ENCODE data around the gene CLASRP. TPM values are rescaled to one million over a fixed set of nuclear protein-coding genes. Genes with fewer than 3 reads are reported as not detected.

CLASRP gene
- total RNA-seq, 1 experiment from 2014 or later = 88.0 TPM

DNA sequence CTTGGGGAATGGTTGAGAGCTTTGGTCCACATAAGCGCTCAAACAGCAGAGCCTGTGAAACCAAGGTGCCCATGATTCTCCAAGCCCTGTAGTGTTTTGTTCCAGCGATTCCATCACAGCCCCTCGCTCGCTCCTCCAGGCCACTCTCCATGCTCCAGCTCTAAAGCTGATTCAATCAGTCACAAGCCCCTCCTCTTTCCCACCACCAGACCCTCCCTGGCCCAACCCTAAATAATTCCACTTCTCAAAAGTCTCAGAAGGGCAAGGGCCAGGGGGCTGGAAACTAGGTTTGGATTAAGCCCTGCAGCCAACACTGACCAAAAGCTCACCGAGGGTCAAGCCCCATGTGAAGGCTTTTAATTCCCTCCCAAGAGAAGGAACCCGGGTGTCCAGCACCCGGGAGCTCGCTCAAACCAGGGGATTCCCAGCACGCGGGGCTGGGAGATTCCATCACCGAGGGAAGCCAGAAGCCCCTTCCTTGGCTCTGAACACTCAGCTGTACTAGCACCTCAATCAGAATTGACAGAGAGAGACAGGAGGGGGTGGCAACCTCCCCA is 36.0 kb downstream of the CLASRP start:
- no peak for ATAC-seq
- H3K27me3 Mint-ChIP-seq (ENCODE audit: low read depth) = no peaks in the 10 kb centered on the region
- ChIA-PET CTCF (interaction anchor here (0.7 to 2.5 kb wide), 10 partner anchors 15 to 172 kb away, joined by 3 to 24 read pairs (median 6); partner anchors contain the start of genes BLOC1S3 and TRAPPC6A), POLR2A (interaction anchor here (0.8 to 3.0 kb wide), 6 partner anchors 15 to 321 kb away, joined by 3 to 19 read pairs (median 4); partner anchors contain the start of genes PPP1R37 and RELB)
- peaks cover 28% of the 10 kb centered on the region for H3K4me1 Mint-ChIP-seq
- DNase-seq (ENCODE audit: low spot score) = peak; percentile 25
- no peak for TF ChIP-seq FOXJ3 (CRISPR knock-in tag; IDR thresholded peaks at IDR 0.05; ENCODE audit: borderline replicate concordance)
- no peak for TF ChIP-seq ZNF671 (CRISPR knock-in tag; IDR thresholded peaks at IDR 0.05)
- H3K27ac Mint-ChIP-seq = peak overlapping the region; percentile 54
- no peaks in the 10 kb centered on the region for H3K9me3 Mint-ChIP-seq
- peak overlapping the region; percentile 80 for H3K4me3 Mint-ChIP-seq
- peaks cover 12% of the 10 kb centered on the region; the same call in 1 of the 2 replicates for H3K36me3 Mint-ChIP-seq

DNA sequence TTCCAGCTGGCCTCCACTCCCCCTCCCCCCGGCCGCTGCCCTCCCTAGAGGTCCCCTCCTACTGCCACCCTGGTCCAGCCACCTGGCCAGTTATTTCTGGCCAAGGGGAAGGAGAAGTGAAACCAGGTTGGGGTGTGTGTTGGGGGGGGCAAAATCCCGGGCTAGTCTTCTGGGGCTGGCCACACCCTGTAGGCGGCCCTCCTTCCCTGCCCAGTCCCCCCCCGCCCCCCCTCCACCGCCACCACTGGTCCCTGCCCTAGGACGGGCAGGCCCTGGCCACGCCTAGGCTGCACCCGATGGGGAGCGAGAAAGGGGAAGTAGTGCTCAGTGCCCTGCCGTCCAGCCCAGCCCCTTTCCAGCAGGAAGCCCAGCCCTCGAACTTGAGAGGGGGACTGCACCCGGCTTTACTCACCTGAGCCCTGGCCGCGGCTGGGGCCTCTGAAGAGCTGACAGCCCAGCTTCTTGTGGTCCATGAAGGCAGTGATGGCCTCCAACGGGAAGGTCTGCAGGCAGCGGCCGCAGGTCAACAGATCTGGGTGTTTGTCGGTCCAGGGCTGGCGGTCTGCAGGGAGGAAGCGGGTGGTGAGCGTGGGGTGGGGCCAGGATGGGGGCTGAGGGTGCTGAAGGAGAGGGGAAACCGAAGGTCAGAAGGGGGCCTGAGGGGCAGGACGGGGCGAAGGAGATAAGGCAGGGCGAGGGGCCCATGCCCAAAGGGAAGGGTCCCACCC is 36.6 kb downstream of the CLASRP start:
- Mint-ChIP-seq H3K4me3 (peak overlapping the region; percentile 80), H3K4me1 (peaks cover 34% of the 10 kb centered on the region), H3K27ac (no peak overlapping the region; the same call in 1 of the 2 replicates), H3K27me3 (ENCODE audit: low read depth) (no peaks in the 10 kb centered on the region), H3K36me3 (peaks cover 6% of the 10 kb centered on the region; the same call in 1 of the 2 replicates), H3K9me3 (no peaks in the 10 kb centered on the region)
- TF ChIP-seq ELF4 (CRISPR knock-in tag; IDR thresholded peaks at IDR 0.05; ENCODE audit: low read depth) (no peak), NFE2L1 (CRISPR knock-in tag; IDR thresholded peaks at IDR 0.05) (peak; percentile 28; the same call in 1 of the 2 replicates), FOXK1 (CRISPR knock-in tag; IDR thresholded peaks at IDR 0.05) (0 out of 2 replicates have a peak, but pooled peaks have one; percentile 10), SP1 (CRISPR knock-in tag; conservative IDR thresholded peaks at IDR 0.05) (peak; percentile 56; the same call in 1 of the 2 replicates), ETV6 (CRISPR knock-in tag; IDR thresholded peaks at IDR 0.05) (0 out of 2 replicates have a peak, but pooled peaks have one; percentile 22), NR1H2 (CRISPR knock-in tag; IDR thresholded peaks at IDR 0.05) (no peak)
- TF ChIP-seq, protein P1, sequence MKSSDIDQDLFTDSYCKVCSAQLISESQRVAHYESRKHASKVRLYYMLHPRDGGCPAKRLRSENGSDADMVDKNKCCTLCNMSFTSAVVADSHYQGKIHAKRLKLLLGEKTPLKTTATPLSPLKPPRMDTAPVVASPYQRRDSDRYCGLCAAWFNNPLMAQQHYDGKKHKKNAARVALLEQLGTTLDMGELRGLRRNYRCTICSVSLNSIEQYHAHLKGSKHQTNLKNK (CRISPR knock-in tag; IDR thresholded peaks at IDR 0.05) = no peak
- TF ChIP-seq, protein P2, sequence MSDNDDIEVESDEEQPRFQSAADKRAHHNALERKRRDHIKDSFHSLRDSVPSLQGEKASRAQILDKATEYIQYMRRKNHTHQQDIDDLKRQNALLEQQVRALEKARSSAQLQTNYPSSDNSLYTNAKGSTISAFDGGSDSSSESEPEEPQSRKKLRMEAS (CRISPR knock-in tag; IDR thresholded peaks at IDR 0.05) = 0 out of 2 replicates have a peak, but pooled peaks have one; percentile 46
- TF ChIP-seq, protein P3, sequence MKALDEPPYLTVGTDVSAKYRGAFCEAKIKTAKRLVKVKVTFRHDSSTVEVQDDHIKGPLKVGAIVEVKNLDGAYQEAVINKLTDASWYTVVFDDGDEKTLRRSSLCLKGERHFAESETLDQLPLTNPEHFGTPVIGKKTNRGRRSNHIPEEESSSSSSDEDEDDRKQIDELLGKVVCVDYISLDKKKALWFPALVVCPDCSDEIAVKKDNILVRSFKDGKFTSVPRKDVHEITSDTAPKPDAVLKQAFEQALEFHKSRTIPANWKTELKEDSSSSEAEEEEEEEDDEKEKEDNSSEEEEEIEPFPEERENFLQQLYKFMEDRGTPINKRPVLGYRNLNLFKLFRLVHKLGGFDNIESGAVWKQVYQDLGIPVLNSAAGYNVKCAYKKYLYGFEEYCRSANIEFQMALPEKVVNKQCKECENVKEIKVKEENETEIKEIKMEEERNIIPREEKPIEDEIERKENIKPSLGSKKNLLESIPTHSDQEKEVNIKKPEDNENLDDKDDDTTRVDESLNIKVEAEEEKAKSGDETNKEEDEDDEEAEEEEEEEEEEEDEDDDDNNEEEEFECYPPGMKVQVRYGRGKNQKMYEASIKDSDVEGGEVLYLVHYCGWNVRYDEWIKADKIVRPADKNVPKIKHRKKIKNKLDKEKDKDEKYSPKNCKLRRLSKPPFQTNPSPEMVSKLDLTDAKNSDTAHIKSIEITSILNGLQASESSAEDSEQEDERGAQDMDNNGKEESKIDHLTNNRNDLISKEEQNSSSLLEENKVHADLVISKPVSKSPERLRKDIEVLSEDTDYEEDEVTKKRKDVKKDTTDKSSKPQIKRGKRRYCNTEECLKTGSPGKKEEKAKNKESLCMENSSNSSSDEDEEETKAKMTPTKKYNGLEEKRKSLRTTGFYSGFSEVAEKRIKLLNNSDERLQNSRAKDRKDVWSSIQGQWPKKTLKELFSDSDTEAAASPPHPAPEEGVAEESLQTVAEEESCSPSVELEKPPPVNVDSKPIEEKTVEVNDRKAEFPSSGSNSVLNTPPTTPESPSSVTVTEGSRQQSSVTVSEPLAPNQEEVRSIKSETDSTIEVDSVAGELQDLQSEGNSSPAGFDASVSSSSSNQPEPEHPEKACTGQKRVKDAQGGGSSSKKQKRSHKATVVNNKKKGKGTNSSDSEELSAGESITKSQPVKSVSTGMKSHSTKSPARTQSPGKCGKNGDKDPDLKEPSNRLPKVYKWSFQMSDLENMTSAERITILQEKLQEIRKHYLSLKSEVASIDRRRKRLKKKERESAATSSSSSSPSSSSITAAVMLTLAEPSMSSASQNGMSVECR (CRISPR knock-in tag; IDR thresholded peaks at IDR 0.05; ENCODE audit: borderline replicate concordance) = 0 out of 2 replicates have a peak, but pooled peaks have one; percentile 23
- ChIA-PET CTCF (interaction anchor here (0.9 to 2.5 kb wide), 9 partner anchors 15 to 172 kb away, joined by 3 to 24 read pairs (median 6); partner anchors contain the start of genes BLOC1S3 and TRAPPC6A), POLR2A (interaction anchor here (0.8 to 3.0 kb wide), 6 partner anchors 14 to 322 kb away, joined by 3 to 19 read pairs (median 4); partner anchors contain the start of genes PPP1R37 and RELB)
- ATAC-seq = peak; percentile 47
- peak; percentile 81 for DNase-seq (ENCODE audit: low spot score)

DNA sequence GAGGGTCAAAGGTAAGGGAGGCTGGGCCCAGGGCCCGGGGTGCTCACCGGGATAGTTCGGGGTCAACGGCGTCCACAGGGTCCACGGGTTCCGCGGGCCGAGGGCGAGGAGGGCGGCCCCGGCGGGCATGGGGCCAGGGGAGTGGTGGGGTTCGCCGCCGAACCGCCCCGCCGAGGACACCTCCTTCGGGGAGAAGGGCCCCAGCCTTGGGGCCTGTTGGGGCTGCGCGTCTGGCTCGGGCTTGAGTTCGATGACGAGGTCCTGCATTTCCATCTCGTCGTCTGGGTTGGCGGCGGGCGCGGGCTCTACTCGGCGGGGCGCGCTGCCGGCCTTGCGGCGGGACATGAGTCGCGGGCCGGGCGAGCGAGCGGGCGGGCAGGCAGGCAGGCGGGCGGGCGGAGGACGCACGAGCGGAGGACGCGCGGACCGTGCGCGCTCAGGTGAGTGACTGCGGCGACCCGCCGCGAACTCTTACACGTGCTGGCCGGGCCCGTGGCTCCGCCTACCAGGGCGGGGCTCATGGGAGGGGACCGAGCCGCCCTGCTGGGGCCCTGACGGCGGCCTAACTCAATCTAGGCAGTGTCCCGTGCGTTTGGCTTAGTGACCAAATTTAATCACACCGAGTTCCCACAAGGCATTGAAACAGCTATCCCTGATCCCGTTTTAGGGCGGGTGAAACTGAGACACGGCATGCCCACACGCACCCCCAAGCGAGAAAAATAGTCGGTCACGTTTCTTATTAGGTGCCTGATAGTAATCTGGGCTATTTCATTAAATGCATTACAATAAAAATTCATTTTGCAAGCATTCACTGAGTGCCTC is 37.4 kb downstream of the CLASRP start, which contains the start of gene ZNF296:
Gene ZNF296, minus strand, starts transcription at position 450 of the 822 bp plus-strand sequence. Its CDS starts 105 bp downstream, at position 345.
- CTCF ChIA-PET = interaction anchor here (0.7 to 2.5 kb wide), 8 partner anchors 16 to 172 kb away, joined by 3 to 24 read pairs (median 5); partner anchors contain the start of genes BLOC1S3 and TRAPPC6A
- peaks cover 3% of the 10 kb centered on the region; the same call in 1 of the 2 replicates for H3K36me3 Mint-ChIP-seq
- peak; percentile 97 for TF ChIP-seq KAT7 (CRISPR knock-in tag; IDR thresholded peaks at IDR 0.05; ENCODE audit: borderline replicate concordance)
- peak; percentile 66; the same call in 1 of the 2 replicates for TF ChIP-seq FOXK1 (CRISPR knock-in tag; IDR thresholded peaks at IDR 0.05)
- no peak for TF ChIP-seq SOX15 (CRISPR knock-in tag; IDR thresholded peaks at IDR 0.05)
- TF ChIP-seq, protein P4, sequence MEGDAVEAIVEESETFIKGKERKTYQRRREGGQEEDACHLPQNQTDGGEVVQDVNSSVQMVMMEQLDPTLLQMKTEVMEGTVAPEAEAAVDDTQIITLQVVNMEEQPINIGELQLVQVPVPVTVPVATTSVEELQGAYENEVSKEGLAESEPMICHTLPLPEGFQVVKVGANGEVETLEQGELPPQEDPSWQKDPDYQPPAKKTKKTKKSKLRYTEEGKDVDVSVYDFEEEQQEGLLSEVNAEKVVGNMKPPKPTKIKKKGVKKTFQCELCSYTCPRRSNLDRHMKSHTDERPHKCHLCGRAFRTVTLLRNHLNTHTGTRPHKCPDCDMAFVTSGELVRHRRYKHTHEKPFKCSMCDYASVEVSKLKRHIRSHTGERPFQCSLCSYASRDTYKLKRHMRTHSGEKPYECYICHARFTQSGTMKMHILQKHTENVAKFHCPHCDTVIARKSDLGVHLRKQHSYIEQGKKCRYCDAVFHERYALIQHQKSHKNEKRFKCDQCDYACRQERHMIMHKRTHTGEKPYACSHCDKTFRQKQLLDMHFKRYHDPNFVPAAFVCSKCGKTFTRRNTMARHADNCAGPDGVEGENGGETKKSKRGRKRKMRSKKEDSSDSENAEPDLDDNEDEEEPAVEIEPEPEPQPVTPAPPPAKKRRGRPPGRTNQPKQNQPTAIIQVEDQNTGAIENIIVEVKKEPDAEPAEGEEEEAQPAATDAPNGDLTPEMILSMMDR (IDR thresholded peaks at IDR 0.05) = no peak
- TF ChIP-seq TEAD1 (CRISPR knock-in tag; IDR thresholded peaks at IDR 0.05) = peak; percentile 44; the same call in 1 of the 2 replicates
- no peak for TF ChIP-seq EMX1 (CRISPR knock-in tag; IDR thresholded peaks at IDR 0.05)
- no peak for TF ChIP-seq NR1H2 (CRISPR knock-in tag; IDR thresholded peaks at IDR 0.05)
- peak; percentile 50; the same call in 1 of the 2 replicates for TF ChIP-seq GABPB1 (CRISPR knock-in tag; IDR thresholded peaks at IDR 0.05)
- TF ChIP-seq, protein P5, sequence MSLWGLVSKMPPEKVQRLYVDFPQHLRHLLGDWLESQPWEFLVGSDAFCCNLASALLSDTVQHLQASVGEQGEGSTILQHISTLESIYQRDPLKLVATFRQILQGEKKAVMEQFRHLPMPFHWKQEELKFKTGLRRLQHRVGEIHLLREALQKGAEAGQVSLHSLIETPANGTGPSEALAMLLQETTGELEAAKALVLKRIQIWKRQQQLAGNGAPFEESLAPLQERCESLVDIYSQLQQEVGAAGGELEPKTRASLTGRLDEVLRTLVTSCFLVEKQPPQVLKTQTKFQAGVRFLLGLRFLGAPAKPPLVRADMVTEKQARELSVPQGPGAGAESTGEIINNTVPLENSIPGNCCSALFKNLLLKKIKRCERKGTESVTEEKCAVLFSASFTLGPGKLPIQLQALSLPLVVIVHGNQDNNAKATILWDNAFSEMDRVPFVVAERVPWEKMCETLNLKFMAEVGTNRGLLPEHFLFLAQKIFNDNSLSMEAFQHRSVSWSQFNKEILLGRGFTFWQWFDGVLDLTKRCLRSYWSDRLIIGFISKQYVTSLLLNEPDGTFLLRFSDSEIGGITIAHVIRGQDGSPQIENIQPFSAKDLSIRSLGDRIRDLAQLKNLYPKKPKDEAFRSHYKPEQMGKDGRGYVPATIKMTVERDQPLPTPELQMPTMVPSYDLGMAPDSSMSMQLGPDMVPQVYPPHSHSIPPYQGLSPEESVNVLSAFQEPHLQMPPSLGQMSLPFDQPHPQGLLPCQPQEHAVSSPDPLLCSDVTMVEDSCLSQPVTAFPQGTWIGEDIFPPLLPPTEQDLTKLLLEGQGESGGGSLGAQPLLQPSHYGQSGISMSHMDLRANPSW (CRISPR knock-in tag; conservative IDR thresholded peaks at IDR 0.05; ENCODE audit: low read depth) = no peak

More for the DNA sequence above, 37.4 kb downstream of the CLASRP start, which contains the start of gene ZNF296:
- Mint-ChIP-seq H3K9me3 (no peaks in the 10 kb centered on the region), H3K27ac (peak within 1 kb of the TSS; percentile 88), H3K4me3 (peak within 1 kb of the TSS; percentile 80), H3K4me1 (peaks cover 40% of the 10 kb centered on the region), H3K27me3 (ENCODE audit: low read depth) (no peaks in the 10 kb centered on the region)
- POLR2A ChIA-PET = interaction anchor here (0.6 to 3.0 kb wide), 4 partner anchors 14 to 145 kb away, joined by 4 to 19 read pairs (median 6); partner anchors contain the start of genes PPP1R37 and RELB
- DNase-seq (ENCODE audit: low spot score) (peak; percentile 91), ATAC-seq (peak; percentile 45)
